ENCODE measurements around the gene ADISSP.

DNA sequence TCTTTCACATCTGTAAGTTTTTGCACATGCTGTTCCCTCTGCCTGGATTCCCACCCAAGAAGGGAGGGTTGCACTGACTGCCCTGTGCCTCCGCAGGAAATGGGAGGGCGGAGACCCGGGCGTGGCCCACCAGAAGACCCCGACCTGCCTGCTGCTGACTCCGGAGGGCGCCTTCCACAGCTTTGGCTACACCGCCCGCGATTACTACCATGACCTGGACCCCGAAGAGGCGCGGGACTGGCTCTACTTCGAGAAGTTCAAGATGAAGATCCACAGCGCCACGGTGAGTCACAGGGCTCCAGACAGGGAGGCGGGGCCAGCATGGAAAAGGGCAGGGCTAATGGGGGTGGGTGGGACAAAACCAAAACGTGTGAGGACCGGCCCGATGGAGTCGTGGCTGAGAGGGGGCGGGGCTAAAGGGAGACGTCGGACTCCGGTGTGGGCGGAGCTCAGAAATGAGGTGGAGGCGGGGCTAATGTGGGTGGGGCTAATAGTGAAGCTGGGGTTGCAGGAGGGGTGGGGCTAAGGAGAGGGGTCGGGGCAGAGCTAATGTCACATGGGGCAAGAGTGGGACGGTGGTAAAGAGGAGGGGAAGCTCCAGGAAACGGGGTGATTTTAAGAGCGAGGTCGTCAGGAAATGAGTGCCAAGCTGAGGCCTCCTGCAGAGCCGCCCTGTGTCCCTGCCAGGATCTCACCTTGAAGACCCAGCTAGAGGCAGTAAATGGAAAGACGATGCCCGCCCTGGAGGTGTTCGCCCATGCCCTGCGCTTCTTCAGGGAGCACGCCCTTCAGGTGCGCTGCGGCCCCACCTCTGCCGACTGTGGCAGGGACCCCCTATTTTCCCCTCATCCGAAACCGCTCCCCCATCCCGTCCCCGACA, 22.5 kb downstream of the ADISSP start:
- TF ChIP-seq, protein P1, sequence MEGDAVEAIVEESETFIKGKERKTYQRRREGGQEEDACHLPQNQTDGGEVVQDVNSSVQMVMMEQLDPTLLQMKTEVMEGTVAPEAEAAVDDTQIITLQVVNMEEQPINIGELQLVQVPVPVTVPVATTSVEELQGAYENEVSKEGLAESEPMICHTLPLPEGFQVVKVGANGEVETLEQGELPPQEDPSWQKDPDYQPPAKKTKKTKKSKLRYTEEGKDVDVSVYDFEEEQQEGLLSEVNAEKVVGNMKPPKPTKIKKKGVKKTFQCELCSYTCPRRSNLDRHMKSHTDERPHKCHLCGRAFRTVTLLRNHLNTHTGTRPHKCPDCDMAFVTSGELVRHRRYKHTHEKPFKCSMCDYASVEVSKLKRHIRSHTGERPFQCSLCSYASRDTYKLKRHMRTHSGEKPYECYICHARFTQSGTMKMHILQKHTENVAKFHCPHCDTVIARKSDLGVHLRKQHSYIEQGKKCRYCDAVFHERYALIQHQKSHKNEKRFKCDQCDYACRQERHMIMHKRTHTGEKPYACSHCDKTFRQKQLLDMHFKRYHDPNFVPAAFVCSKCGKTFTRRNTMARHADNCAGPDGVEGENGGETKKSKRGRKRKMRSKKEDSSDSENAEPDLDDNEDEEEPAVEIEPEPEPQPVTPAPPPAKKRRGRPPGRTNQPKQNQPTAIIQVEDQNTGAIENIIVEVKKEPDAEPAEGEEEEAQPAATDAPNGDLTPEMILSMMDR (conservative IDR thresholded peaks at IDR 0.05; ENCODE audit: low read depth, low read length), result no peak
- TF ChIP-seq EZH2phosphoT487 (IDR thresholded peaks at IDR 0.05; ENCODE audit: borderline replicate concordance, low read length), result no peak
